GM18861 (cell line): Measurements from ENCODE around the gene TOP1.
A peak's percentile ranks its signal among the peaks of the same experiment; 100 is the strongest.
"Not testable (repeated sequence)": the region's sequence is repeated elsewhere in the genome, so short reads cannot be mapped to it uniquely, and the experiment has no call there.

ENCODE experiments used
- ATAC-seq: cut with Tn5 transposase; IDR thresholded peaks from one replicate; pipeline ENCODE4 v1.9.1; 2021; ENCODE audit not compliant: unreplicated experiment

TOP1 gene

GRCh38 chr20:41003936-41004294 is 24.7 kb upstream of the TOP1 start:
- ATAC-seq = not testable (repeated sequence)

- no peak for ATAC-seq
These were observed 23.9 kb upstream of the TOP1 start for GRCh38 chr20:41004531-41005360.

- no peak for ATAC-seq
These were observed 23.3 kb upstream of the TOP1 start for GRCh38 chr20:41005361-41005729.

- no peak for ATAC-seq
These were observed 22.3 kb upstream of the TOP1 start for GRCh38 chr20:41006126-41006935.

- ATAC-seq = no peak
These were observed 21.6 kb upstream of the TOP1 start for GRCh38 chr20:41006936-41007474.

- ATAC-seq = no peak
These were observed 21.1 kb upstream of the TOP1 start for GRCh38 chr20:41007481-41007880.

GRCh38 chr20:41009946-41010345 is 18.7 kb upstream of the TOP1 start:
- no peak for ATAC-seq

- ATAC-seq = peak; percentile 82
These were observed 17.0 kb upstream of the TOP1 start for GRCh38 chr20:41011551-41012067.

GRCh38 chr20:41014561-41015088 is 14.0 kb upstream of the TOP1 start:
- no peak for ATAC-seq

- no peak for ATAC-seq
These were observed 11.1 kb upstream of the TOP1 start for GRCh38 chr20:41017448-41018042.

GRCh38 chr20:41018153-41018552 is 10.5 kb upstream of the TOP1 start:
- ATAC-seq = no peak

- no peak for ATAC-seq
These were observed 5.1 kb upstream of the TOP1 start for GRCh38 chr20:41023549-41023948.

- ATAC-seq = no peak
These were observed 1.3 kb upstream of the TOP1 start for GRCh38 chr20:41027366-41027765.

- no peak for ATAC-seq
These were observed 707 bp upstream of the TOP1 start for GRCh38 chr20:41027872-41028358.

- ATAC-seq = peak; percentile 2
These were observed 704 bp downstream of the TOP1 start for GRCh38 chr20:41029150-41029901.

- no peak for ATAC-seq
These were observed 1.4 kb downstream of the TOP1 start for GRCh38 chr20:41030061-41030460.

GRCh38 chr20:41030531-41031242 is 2.1 kb downstream of the TOP1 start:
- no peak for ATAC-seq

GRCh38 chr20:41031243-41031619 is 2.6 kb downstream of the TOP1 start:
- ATAC-seq = no peak

- ATAC-seq = no peak
These were observed 3.6 kb downstream of the TOP1 start for GRCh38 chr20:41032271-41032670.

GRCh38 chr20:41034239-41034638 is 5.6 kb downstream of the TOP1 start:
- ATAC-seq = no peak
